IMR-90 (cell line): ENCODE data around the gene NRARP. TPM values are rescaled to one million over a fixed set of nuclear protein-coding genes. Genes with fewer than 3 reads are reported as not detected.

Experiments used
- ATAC-seq: fragments of 200-7000 bp; cut with Tn5 transposase; 2 replicates; pipeline ENCODE4 v1.9.1; 2020; ENCODE audit warnings: low read depth, mild to moderate bottlenecking, moderate library complexity
- BruUV-seq: library from RNA; stranded (reverse); fragments of 400-500 nt; replicated peaks from 2 replicates; lab custom pipeline; 2021; lab: Mats Ljungman, UMichigan
- CTCF ChIA-PET: fragments of 300-600 bp; formaldehyde crosslinking; extraction: SDS; loops from one replicate; lab custom pipeline; 2021; ENCODE audit warnings: antibody characterized with exemption; lab: Yijun Ruan, JAX
- POLR2A ChIA-PET: fragments of 300-600 bp; sonication (Branson Sonifier 250); formaldehyde crosslinking; loops from one replicate; lab custom pipeline; 2022; ENCODE audit warnings: antibody characterized with exemption; ENCODE audit not compliant: unreplicated experiment; lab: Charles Lee
- DNase-seq: peaks from one replicate; pipeline ENCODE4 v3.0.0; 2013
- H2AFZ ChIP-seq: replicated peaks from 2 replicates; pipeline ENCODE3; 2013; ENCODE audit warnings: low read length, mild to moderate bottlenecking; ENCODE audit not compliant: poor library complexity
- H2AK5ac ChIP-seq: 2 replicates; pipeline ENCODE4 v1.6.1; 2013; ENCODE audit warnings: low read depth, low read length, inconsistent platforms
- H2AK9ac ChIP-seq: replicated peaks from 2 replicates; pipeline ENCODE3; 2013; ENCODE audit warnings: mild to moderate bottlenecking, low read depth, low read length, moderate library complexity; ENCODE audit not compliant: poor library complexity
- H2BK120ac ChIP-seq: 2 replicates; pipeline ENCODE4 v1.6.1; 2013; ENCODE audit warnings: low read depth, low read length, inconsistent platforms
- H2BK15ac ChIP-seq: 3 replicates; pipeline ENCODE4 v1.6.1; 2013; ENCODE audit warnings: low read depth, low read length, inconsistent platforms
- H2BK20ac ChIP-seq: 2 replicates; pipeline ENCODE4 v1.6.1; 2013; ENCODE audit warnings: low read depth, mild to moderate bottlenecking, inconsistent platforms, low read length, moderate library complexity
- H2BK5ac ChIP-seq: 2 replicates; pipeline ENCODE4 v1.6.1; 2013; ENCODE audit warnings: mild to moderate bottlenecking, low read depth, low read length, inconsistent platforms; ENCODE audit not compliant: poor library complexity, severe bottlenecking
- H3K14ac ChIP-seq: replicated peaks from 2 replicates; pipeline ENCODE4 v1.6.1; 2013; ENCODE audit warnings: low read depth, low read length, inconsistent platforms
- H3K18ac ChIP-seq: 2 replicates; pipeline ENCODE4 v1.6.1; 2013; ENCODE audit warnings: low read depth, low read length, control low read depth
- H3K23ac ChIP-seq: 2 replicates; pipeline ENCODE4 v1.6.1; 2013; ENCODE audit warnings: low read depth, low read length, inconsistent platforms
- H3K27ac ChIP-seq: 2 replicates; pipeline ENCODE4 v1.5.1; 2013; ENCODE audit warnings: mild to moderate bottlenecking, control low read depth, low read length; ENCODE audit not compliant: insufficient read depth
- H3K27me3 ChIP-seq: 2 replicates; pipeline ENCODE4 v1.6.1; 2013; ENCODE audit warnings: low read length; ENCODE audit not compliant: control insufficient read depth, insufficient read depth
- H3K36me3 ChIP-seq: 2 replicates; pipeline ENCODE4 v1.6.1; 2013; ENCODE audit warnings: low read length, mixed read lengths; ENCODE audit not compliant: control insufficient read depth, insufficient read depth
- H3K4ac ChIP-seq: 2 replicates; pipeline ENCODE4 v1.6.1; 2013; ENCODE audit warnings: low read depth, low read length, inconsistent platforms
- H3K4me1 ChIP-seq: 2 replicates; pipeline ENCODE4 v1.6.1; 2013; ENCODE audit warnings: low read length, mixed read lengths; ENCODE audit not compliant: control insufficient read depth, insufficient read depth
- H3K4me2 ChIP-seq: 2 replicates; pipeline ENCODE4 v1.6.1; 2013; ENCODE audit warnings: low read depth, mild to moderate bottlenecking, control low read depth, low read length, moderate library complexity
- H3K4me3 ChIP-seq: 2 replicates; pipeline ENCODE4 v1.5.1; 2013; ENCODE audit warnings: low read depth, mild to moderate bottlenecking, control low read depth, low read length, moderate library complexity; ENCODE audit not compliant: insufficient read depth
- H3K56ac ChIP-seq: 2 replicates; pipeline ENCODE4 v1.6.1; 2013; ENCODE audit warnings: low read length, inconsistent platforms; ENCODE audit not compliant: insufficient read depth; ENCODE audit errors: extremely low read depth
- H3K79me1 ChIP-seq, 2 experiments: 2 replicates each; pipeline ENCODE4 v1.6.1; 2013; ENCODE audit warnings: low read length in 2 of 2, inconsistent platforms in 1 of 2, low read depth in 1 of 2
- H3K9ac ChIP-seq: 2 replicates; pipeline ENCODE4 v1.6.1; 2013; ENCODE audit warnings: low read depth, low read length, control low read depth
- H3K9me1 ChIP-seq: 2 replicates; pipeline ENCODE4 v1.6.1; 2013; ENCODE audit warnings: low read length, inconsistent platforms; ENCODE audit not compliant: insufficient read depth
- H3K9me3 ChIP-seq: 2 replicates; pipeline ENCODE4 v1.6.1; 2013; ENCODE audit warnings: low read length; ENCODE audit not compliant: control insufficient read depth, insufficient read depth
- H4K20me1 ChIP-seq: 2 replicates; pipeline ENCODE4 v1.6.1; 2013; ENCODE audit warnings: low read length, inconsistent platforms; ENCODE audit not compliant: insufficient read depth
- H4K5ac ChIP-seq: 2 replicates; pipeline ENCODE4 v1.6.1; 2013; ENCODE audit warnings: mild to moderate bottlenecking, low read depth, low read length, control low read depth
- H4K8ac ChIP-seq, 2 experiments: 2 replicates each; pipeline ENCODE4 v1.6.1; 2013; ENCODE audit warnings: low read depth in 2 of 2, low read length in 2 of 2, control low read depth in 1 of 2, inconsistent platforms in 1 of 2
- H4K91ac ChIP-seq: 2 replicates; pipeline ENCODE4 v1.6.1; 2013; ENCODE audit warnings: low read depth, low read length, inconsistent platforms; ENCODE audit not compliant: insufficient read depth
- BHLHE40 ChIP-seq: fragments of 150-350 bp; IDR thresholded peaks from 2 replicates; pipeline ENCODE4 v1.6.1; 2016; ENCODE audit warnings: mild to moderate bottlenecking, low read depth, low read length
- CEBPB ChIP-seq: IDR thresholded peaks from 2 replicates; pipeline ENCODE4 v1.6.1; 2012; ENCODE audit warnings: low read depth, low read length, improper control_type of control experiment
- CHD1 ChIP-seq: IDR thresholded peaks from 2 replicates; pipeline ENCODE4 v1.6.1; 2012; ENCODE audit warnings: low read depth, low read length, improper control_type of control experiment
- CTCF ChIP-seq: conservative IDR thresholded peaks from 2 replicates; pipeline ENCODE4 v1.5.1; 2012; ENCODE audit warnings: mild to moderate bottlenecking, low read depth, low read length, improper control_type of control experiment
- ELK1 ChIP-seq: fragments of 150-350 bp; IDR thresholded peaks from 2 replicates; pipeline ENCODE4 v1.6.1; 2016; ENCODE audit warnings: low read depth, mild to moderate bottlenecking, low read length, moderate library complexity, borderline replicate concordance
- FOS ChIP-seq: fragments of 150-350 bp; IDR thresholded peaks from 2 replicates; pipeline ENCODE4 v1.6.1; 2016; ENCODE audit warnings: low read depth, low read length
- MAFK ChIP-seq: IDR thresholded peaks from 2 replicates; pipeline ENCODE4 v1.6.1; 2012; ENCODE audit warnings: low read depth, low read length, improper control_type of control experiment
- MAZ ChIP-seq: IDR thresholded peaks from 2 replicates; pipeline ENCODE4 v1.6.1; 2012; ENCODE audit warnings: low read depth, mild to moderate bottlenecking, low read length, improper control_type of control experiment, moderate library complexity, borderline replicate concordance
- MXI1 ChIP-seq: IDR thresholded peaks from 2 replicates; pipeline ENCODE4 v1.6.1; 2012; ENCODE audit warnings: low read depth, mild to moderate bottlenecking, low read length, moderate library complexity, borderline replicate concordance
- NFE2L2 ChIP-seq: fragments of 150-350 bp; IDR thresholded peaks from 2 replicates; pipeline ENCODE4 v1.6.1; 2016; ENCODE audit warnings: low read depth, mild to moderate bottlenecking, low read length
- POLR2A ChIP-seq: IDR thresholded peaks from 2 replicates; pipeline ENCODE4 v1.6.1; 2012; ENCODE audit warnings: mild to moderate bottlenecking, low read depth, low read length
- RAD21 ChIP-seq: IDR thresholded peaks from 2 replicates; pipeline ENCODE4 v1.6.1; 2012; ENCODE audit warnings: low read length, improper control_type of control experiment
- RCOR1 ChIP-seq: IDR thresholded peaks from 2 replicates; pipeline ENCODE4 v1.6.1; 2012; ENCODE audit warnings: mild to moderate bottlenecking, low read length, improper control_type of control experiment; ENCODE audit not compliant: insufficient replicate concordance
- RFX5 ChIP-seq: IDR thresholded peaks from 2 replicates; pipeline ENCODE4 v1.8.0; 2012; ENCODE audit warnings: low read depth, mild to moderate bottlenecking, low read length, moderate library complexity
- SMC3 ChIP-seq: fragments of 150-350 bp; IDR thresholded peaks from 2 replicates; pipeline ENCODE4 v1.6.1; 2016; ENCODE audit warnings: low read depth, mild to moderate bottlenecking, antibody characterized with exemption, low read length, moderate library complexity
- USF2 ChIP-seq: fragments of 150-350 bp; IDR thresholded peaks from 2 replicates; pipeline ENCODE4 v1.6.1; 2017; ENCODE audit warnings: mild to moderate bottlenecking, antibody characterized with exemption, low read length, low read depth
- WGBS, 2 experiments: methylation state at CpG; one replicate each; pipeline versions ENCODE4 v1.1.5 to v1.1.7; 2013; ENCODE audit warnings: missing lambda C conversion rate in 2 of 2; ENCODE audit not compliant: insufficient read length in 1 of 2; ENCODE audit errors: extremely low coverage in 2 of 2; 5-methylcytosine and 5-hydroxymethylcytosine counted together
- dilution Hi-C: fragments of 300-500 bp; cut with HindIII; formaldehyde crosslinking; loops from one replicate; pipeline ENCODE4 v1.14.3; 2018; ENCODE audit warnings: low sequenced_read_pairs; ENCODE audit not compliant: unreplicated experiment
- in situ Hi-C: fragments of 300-500 bp; cut with MboI; formaldehyde crosslinking; loops from 3 replicates; pipeline ENCODE4 v1.14.3; 2019; ENCODE audit warnings: low sequenced_read_pairs, inconsistent platforms, mixed read lengths
- intact Hi-C: fragments of 100-400 bp; cut with micrococcal nuclease; formaldehyde crosslinking; loops from 2 replicates; pipeline ENCODE4 v1.10.0; 2022
- polyA plus RNA-seq, 3 experiments: library from polyadenylated mRNA; depleted of rRNA; stranded (reverse); fragments of >200 nt; gene quantifications; 2 replicates each; pipeline ENCODE4 v1.2.3, GENCODE V29; 2012; ENCODE audit warnings: low replicate concordance in 1 of 3
- total RNA-seq: library from RNA; depleted of rRNA; stranded (reverse); fragments of >200 nt; gene quantifications from 2 replicates; pipeline ENCODE4 v1.2.3, GENCODE V29; 2012

NRARP gene
- total and polyA plus RNA-seq, 2 of the 4 experiments (the other 2 are of a cell fraction), result 0.15 TPM; not detected in 1

- Histone ChIP-seq H3K9me3 (peaks cover 5% of the 10 kb centered on the region; the same call in 1 of the 2 replicates), H4K5ac (no peak overlapping the region), H3K27me3 (peaks cover 16% of the 10 kb centered on the region), H3K9me1 (no peaks in the 10 kb centered on the region), H4K91ac (no peak overlapping the region), H2AK9ac (no peak overlapping the region), H3K4me2 (no peak overlapping the region), H3K79me1 (no peaks in the 10 kb centered on the region), H2BK20ac (no peak overlapping the region; the same call in 1 of the 2 replicates), H3K4me1 (no peaks in the 10 kb centered on the region), H3K4me3 (no peak overlapping the region), H3K14ac (no peak overlapping the region), H2AK5ac (no peak overlapping the region; the same call in 1 of the 2 replicates), H3K9ac (no peak overlapping the region), H2BK120ac (no peak overlapping the region), H2BK15ac (no peak overlapping the region), H3K4ac (no peak overlapping the region), H2BK5ac (no peak overlapping the region), H3K27ac (no peak overlapping the region), H2AFZ (no peak overlapping the region), H3K18ac (no peak overlapping the region), H3K36me3 (no peaks in the 10 kb centered on the region), H3K56ac (no peak overlapping the region), H4K20me1 (no peaks in the 10 kb centered on the region), H4K8ac (no peak overlapping the region), H3K23ac (no peak overlapping the region)
- CTCF ChIA-PET, result interaction anchor here (0.6 kb wide), 1 partner anchor 113 kb away, joined by 5 read pairs; no protein-coding TSS in a partner anchor
- TF ChIP-seq CEBPB (no peak), ELK1 (no peak), MAFK (no peak), USF2 (no peak), RCOR1 (no peak), RFX5 (no peak), NFE2L2 (no peak), RAD21 (no peak), SMC3 (no peak), MXI1 (no peak), FOS (no peak), BHLHE40 (no peak), MAZ (no peak), CHD1 (no peak), CTCF (no peak), POLR2A (no peak)
- BruUV-seq, result no TSS peak
- intact Hi-C loops (loop anchor here (5.0 kb wide), 1 partner anchor 234 kb away; no protein-coding TSS in a partner anchor), dilution Hi-C loops (no loop called here), in situ Hi-C loops (loop anchor here (5.0 kb wide), 2 partner anchors 109 to 234 kb away; no protein-coding TSS in a partner anchor)
- POLR2A ChIA-PET, result no interaction called here
- WGBS, 2 experiments, result 93% methylated on average over 3 of the region's 15 CpGs; no CpG with 5 or more reads in 1 of the 2 experiments
- DNase-seq (no peak), ATAC-seq (no peak)
These were observed 9.0 kb downstream of the NRARP start for GRCh38 chr9:137293094-137293481.
